HG03066 (cell line): ENCODE results near the gene DHX36.

Experiments
- ATAC-seq: cut with Tn5 transposase; IDR thresholded peaks from one replicate; pipeline ENCODE4 v1.9.1; 2021; ENCODE audit warnings: low read depth; ENCODE audit not compliant: unreplicated experiment

The DHX36 gene

GRCh38 chr3:154323891-154324738 is at the start of gene DHX36:
TSS of gene DHX36 (minus strand) at chr3:154324487. CDS start at chr3:154324416, 71 bp downstream.
- ATAC-seq: peak; percentile 91

GRCh38 chr3:154367221-154367620 is 42.9 kb upstream of the DHX36 start:
- no peak for ATAC-seq

- ATAC-seq: no peak
Observed at GRCh38 chr3:154364849-154365248, 40.6 kb upstream of the DHX36 start.

GRCh38 chr3:154361099-154361498 is 36.8 kb upstream of the DHX36 start:
- no peak for ATAC-seq

GRCh38 chr3:154356009-154356408 is 31.7 kb upstream of the DHX36 start:
- no peak for ATAC-seq

GRCh38 chr3:154349223-154349622 is 24.9 kb upstream of the DHX36 start:
- ATAC-seq: no peak

GRCh38 chr3:154345422-154346122 is 21.3 kb upstream of the DHX36 start:
- no peak for ATAC-seq

GRCh38 chr3:154338570-154338969 is 14.3 kb upstream of the DHX36 start:
- ATAC-seq: no peak

- no peak for ATAC-seq
Observed at GRCh38 chr3:154338008-154338407, 13.7 kb upstream of the DHX36 start.

GRCh38 chr3:154334973-154335420 is 10.7 kb upstream of the DHX36 start:
- no peak for ATAC-seq

- no peak for ATAC-seq
Observed at GRCh38 chr3:154327871-154328270, 3.6 kb upstream of the DHX36 start.

GRCh38 chr3:154324919-154325318 is 632 bp upstream of the DHX36 start:
- no peak for ATAC-seq

GRCh38 chr3:154316974-154317767 is 7.1 kb downstream of the DHX36 start:
- ATAC-seq: no peak

GRCh38 chr3:154314152-154314551 is 10.1 kb downstream of the DHX36 start:
- no peak for ATAC-seq

GRCh38 chr3:154310840-154311239 is 13.4 kb downstream of the DHX36 start:
- no peak for ATAC-seq

- no peak for ATAC-seq
Observed at GRCh38 chr3:154307363-154307762, 16.9 kb downstream of the DHX36 start.

- no peak for ATAC-seq
Observed at GRCh38 chr3:154304936-154305335, 19.4 kb downstream of the DHX36 start.

- ATAC-seq: no peak
Observed at GRCh38 chr3:154304116-154304786, 20.0 kb downstream of the DHX36 start.

- no peak for ATAC-seq
Observed at GRCh38 chr3:154301561-154301960, 22.7 kb downstream of the DHX36 start.

GRCh38 chr3:154294016-154294415 is 30.3 kb downstream of the DHX36 start:
- no peak for ATAC-seq
